Spinal cord (tissue), 10 donors: ENCODE measurements around the gene CEBPA. TPM values are rescaled to one million over a fixed set of nuclear protein-coding genes. Genes with fewer than 3 reads are reported as not detected.
A peak's percentile ranks its signal among the peaks of the same experiment; 100 is the strongest.
"Not testable (repeated sequence)": the region's sequence is repeated elsewhere in the genome, so short reads cannot be mapped to it uniquely, and the experiment has no call there.

Experiments
- DNase-seq, 6 donors: peaks; one replicate each; pipeline versions ENCODE4 v3.0.0 to v3.0.0-alpha.2; 2013 to 2015; ENCODE audit warnings: low spot score in 6 of 6, low read depth in 4 of 6
- H3K27ac ChIP-seq: one replicate; pipeline ENCODE4 v1.5.1; 2013; ENCODE audit warnings: low read depth, low read length, control low read depth
- H3K27me3 ChIP-seq: one replicate; pipeline ENCODE4 v1.6.1; 2013; ENCODE audit warnings: low read length; ENCODE audit not compliant: control insufficient read depth, insufficient read depth
- H3K36me3 ChIP-seq: one replicate; pipeline ENCODE4 v1.6.1; 2013; ENCODE audit warnings: low read length; ENCODE audit not compliant: control insufficient read depth, insufficient read depth
- H3K4me1 ChIP-seq: one replicate; pipeline ENCODE4 v1.6.1; 2013; ENCODE audit warnings: low read length; ENCODE audit not compliant: control insufficient read depth, insufficient read depth
- H3K4me3 ChIP-seq: one replicate; pipeline ENCODE4 v1.5.1; 2013; ENCODE audit warnings: low read depth, low read length, control low read depth
- H3K9me3 ChIP-seq: one replicate; pipeline ENCODE4 v1.6.1; 2013; ENCODE audit warnings: low read length; ENCODE audit not compliant: control insufficient read depth, insufficient read depth
- WGBS: methylation state at CpG from one replicate; pipeline ENCODE4 v1.1.5; 2013; ENCODE audit warnings: missing lambda C conversion rate; ENCODE audit not compliant: insufficient coverage; 5-methylcytosine and 5-hydroxymethylcytosine counted together
- polyA plus RNA-seq, 2 donors: library from polyadenylated mRNA; unstranded; fragments of 120-200 nt; gene quantifications; one replicate each; pipeline ENCODE4 v1.2.1, GENCODE V29; 2013; ENCODE audit not compliant: insufficient read length in 2 of 2
- total RNA-seq, 2 donors: library from RNA; depleted of rRNA in 1 of 2; stranded (reverse); fragments of 120-200 nt in 1 of 2; fragments of >200 nt in 1 of 2; gene quantifications; one replicate each; pipeline versions ENCODE4 v1.2.3 to v1.2.4, GENCODE V29; 2013 to 2014
- donor health status: healthy.

CEBPA gene
- total and polyA plus RNA-seq, 4 donors = 5.1 to 6.7 (median 6.2) TPM

- Histone ChIP-seq H3K9me3 (no peaks in the 10 kb centered on the region), H3K27me3 (no peaks in the 10 kb centered on the region), H3K4me1 (no peaks in the 10 kb centered on the region), H3K27ac (no peak overlapping the region), H3K36me3 (no peaks in the 10 kb centered on the region), H3K4me3 (no peak overlapping the region)
- DNase-seq = no peak
- WGBS = 77% methylated on average over 4 of the region's 4 CpGs
Measured at GRCh38 chr19:33329736-33330135, 27.4 kb upstream of the CEBPA start.

DNA sequence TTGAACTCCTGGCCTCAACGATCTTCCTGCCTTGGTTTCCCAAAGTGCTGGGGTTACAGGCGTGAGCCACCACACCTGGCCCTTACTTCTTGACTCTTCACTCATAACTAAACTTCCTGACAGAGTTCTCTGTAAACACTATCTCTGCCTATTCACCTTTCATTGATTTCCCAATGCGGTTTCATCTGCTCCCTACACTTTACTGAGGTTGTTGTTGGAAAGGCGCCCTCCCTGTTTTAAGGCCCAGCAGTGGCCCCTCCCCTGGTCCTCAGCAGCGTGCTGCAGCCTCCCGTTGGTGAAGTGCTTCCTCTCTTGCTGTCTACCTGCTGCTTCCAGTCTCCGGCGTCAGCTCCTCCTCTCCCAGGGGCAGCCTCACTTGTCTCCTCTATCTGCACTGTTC is 26.7 kb upstream of the CEBPA start:
- WGBS = 70% methylated on average over 8 of the region's 8 CpGs
- Histone ChIP-seq H3K9me3 (no peaks in the 10 kb centered on the region), H3K27ac (no peak overlapping the region), H3K36me3 (no peaks in the 10 kb centered on the region), H3K4me3 (no peak overlapping the region), H3K4me1 (no peaks in the 10 kb centered on the region), H3K27me3 (no peaks in the 10 kb centered on the region)
- DNase-seq = no peak

DNA sequence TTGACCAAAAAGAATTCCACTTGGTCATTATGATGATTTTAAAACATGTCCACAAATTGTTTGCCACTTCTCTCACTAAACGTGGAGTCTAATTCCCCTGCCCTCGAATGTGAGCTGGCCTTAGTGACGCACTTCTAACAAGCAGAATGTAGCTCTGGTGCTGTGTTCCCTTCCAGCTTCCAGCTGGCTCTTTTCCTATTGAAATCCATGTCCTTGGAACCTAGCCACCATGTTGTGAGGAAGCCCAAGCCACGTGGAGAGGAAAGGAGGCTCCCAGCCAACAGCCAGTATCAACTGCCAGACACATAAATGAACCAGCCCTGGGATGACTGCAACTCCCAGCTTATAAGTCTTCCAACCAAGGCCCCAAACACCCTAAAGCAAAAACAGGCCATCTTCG is 23.6 kb upstream of the CEBPA start:
- no peak overlapping the region for H3K27ac ChIP-seq
- peak in 2 of 6 donors; percentile 69 to 93 for DNase-seq
- 39% methylated on average over 4 of the region's 5 CpGs for WGBS
- H3K27me3 ChIP-seq = no peaks in the 10 kb centered on the region
- no peak overlapping the region for H3K4me3 ChIP-seq
- H3K36me3 ChIP-seq = no peaks in the 10 kb centered on the region
- peaks cover 2% of the 10 kb centered on the region for H3K9me3 ChIP-seq
- no peaks in the 10 kb centered on the region for H3K4me1 ChIP-seq

GRCh38 chr19:33324628-33325027 is 22.3 kb upstream of the CEBPA start:
- Histone ChIP-seq H3K4me3 (no peak overlapping the region), H3K9me3 (peaks cover 2% of the 10 kb centered on the region), H3K27me3 (no peaks in the 10 kb centered on the region), H3K4me1 (no peaks in the 10 kb centered on the region), H3K27ac (no peak overlapping the region), H3K36me3 (no peaks in the 10 kb centered on the region)
- 81% methylated on average over 2 of the region's 3 CpGs for WGBS
- DNase-seq = no peak

DNA sequence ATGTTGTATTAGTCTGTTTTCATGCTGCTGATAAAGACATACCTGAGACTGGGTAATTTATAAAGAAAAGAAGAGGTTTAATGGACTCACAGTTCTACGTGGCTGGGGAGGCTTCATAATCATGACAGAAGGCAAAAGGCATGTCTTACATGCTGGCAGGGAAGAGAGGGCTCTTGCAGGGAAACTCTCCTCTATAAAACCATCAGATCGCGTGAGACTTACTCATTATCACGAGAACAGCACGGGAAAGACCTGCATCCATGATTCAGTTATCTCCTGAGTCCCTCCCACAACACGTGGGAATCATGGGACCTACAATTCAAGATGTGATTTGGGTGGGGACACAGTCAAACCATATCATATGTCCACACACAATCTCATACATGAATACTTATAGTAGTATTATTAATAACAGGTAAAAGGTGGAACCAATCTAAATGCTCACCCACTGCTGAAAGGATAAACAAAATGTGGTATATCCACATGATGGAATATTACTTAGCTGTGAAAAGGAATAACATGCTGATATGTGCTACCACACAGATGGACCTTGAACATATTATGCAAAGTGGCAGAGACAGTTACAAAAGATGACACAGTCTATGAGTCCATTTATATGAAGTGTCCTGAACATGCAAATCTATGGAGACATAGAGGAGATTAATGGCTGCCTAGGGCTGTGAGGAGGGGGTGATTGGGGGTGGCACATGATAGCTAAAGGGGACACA is 20.9 kb upstream of the CEBPA start:
- no peak for DNase-seq
- WGBS = no CpG with 5 or more reads among the region's 6 CpGs

GRCh38 chr19:33320636-33321035 is 18.3 kb upstream of the CEBPA start:
- Histone ChIP-seq H3K27ac (no peak overlapping the region), H3K4me3 (no peak overlapping the region), H3K27me3 (no peaks in the 10 kb centered on the region), H3K9me3 (peaks cover 2% of the 10 kb centered on the region), H3K36me3 (no peaks in the 10 kb centered on the region), H3K4me1 (no peaks in the 10 kb centered on the region)
- DNase-seq = no peak
- WGBS = 100% methylated on average over 1 of the region's 1 CpG

More for the DNA sequence above, 20.9 kb upstream of the CEBPA start:
- Histone ChIP-seq H3K9me3 (peaks cover 2% of the 10 kb centered on the region), H3K4me3 (no peak overlapping the region), H3K4me1 (no peaks in the 10 kb centered on the region), H3K36me3 (no peaks in the 10 kb centered on the region), H3K27me3 (no peaks in the 10 kb centered on the region), H3K27ac (no peak overlapping the region)

DNA sequence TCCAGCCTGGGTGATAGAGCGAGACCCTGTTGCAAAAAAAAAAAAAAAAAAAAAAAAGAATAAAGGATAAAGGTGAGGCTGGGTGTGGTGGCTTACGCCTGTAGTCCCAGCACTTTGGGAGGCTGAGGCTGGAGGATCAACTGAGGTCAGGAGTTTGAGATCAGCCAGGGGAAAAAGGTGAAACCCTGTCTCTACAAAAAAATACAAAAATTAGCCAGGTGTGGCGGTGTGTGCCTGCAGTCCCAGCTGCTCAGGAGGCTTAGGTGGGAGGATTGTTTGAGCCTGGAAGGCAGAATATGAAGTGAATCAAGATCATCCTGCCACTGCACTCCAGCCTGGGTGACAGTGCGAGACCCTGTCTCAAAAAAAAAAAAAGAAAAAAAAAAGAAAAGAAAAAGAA is 15.7 kb upstream of the CEBPA start:
- not testable (repeated sequence) for DNase-seq
- 83% methylated on average over 1 of the region's 4 CpGs for WGBS

GRCh38 chr19:33317517-33317916 is 15.2 kb upstream of the CEBPA start:
- DNase-seq = no peak
- no peak overlapping the region for H3K27ac ChIP-seq
- no peaks in the 10 kb centered on the region for H3K27me3 ChIP-seq

More for the DNA sequence above, 15.7 kb upstream of the CEBPA start:
- H3K27me3 ChIP-seq, H3K9me3 ChIP-seq, H3K36me3 ChIP-seq, H3K4me1 ChIP-seq, H3K27ac ChIP-seq, H3K4me3 ChIP-seq: not testable (repeated sequence)

GRCh38 chr19:33316541-33317264 is 14.4 kb upstream of the CEBPA start:
- WGBS = 53% methylated on average over 8 of the region's 9 CpGs
- Histone ChIP-seq H3K36me3 (no peaks in the 10 kb centered on the region), H3K9me3 (peaks cover 2% of the 10 kb centered on the region), H3K4me1 (no peaks in the 10 kb centered on the region), H3K27me3 (no peaks in the 10 kb centered on the region), H3K27ac (no peak overlapping the region), H3K4me3 (no peak overlapping the region)
- no peak for DNase-seq

More at GRCh38 chr19:33317517-33317916, 15.2 kb upstream of the CEBPA start:
- Histone ChIP-seq H3K4me3 (no peak overlapping the region), H3K36me3 (no peaks in the 10 kb centered on the region), H3K9me3 (peaks cover 2% of the 10 kb centered on the region), H3K4me1 (no peaks in the 10 kb centered on the region)
- WGBS = 100% methylated on average over 3 of the region's 5 CpGs

DNA sequence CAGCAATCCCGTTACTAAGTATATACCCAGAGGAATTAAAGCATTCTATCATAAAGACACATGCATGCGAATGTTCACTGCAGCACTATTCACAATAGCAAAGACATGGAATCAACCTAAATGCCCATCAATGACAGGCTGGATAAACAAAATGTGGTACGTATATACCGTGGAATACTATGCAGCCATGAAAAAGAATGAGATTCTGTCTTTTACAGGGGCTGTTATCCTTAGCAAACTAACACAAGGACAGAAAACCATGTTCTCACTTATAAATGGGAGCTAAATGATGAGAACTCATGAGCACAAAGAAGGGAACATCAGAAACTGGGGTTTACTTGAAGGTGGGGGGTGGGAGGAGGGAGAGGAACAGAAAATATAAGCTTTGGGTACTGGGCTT is 10.5 kb upstream of the CEBPA start:
- not testable (repeated sequence) for H3K27me3 ChIP-seq, H3K27ac ChIP-seq, H3K4me3 ChIP-seq, H3K9me3 ChIP-seq, H3K36me3 ChIP-seq, H3K4me1 ChIP-seq, DNase-seq
- WGBS = 81% methylated on average over 2 of the region's 4 CpGs
